Chondrocyte (in vitro differentiated cells): ENCODE data around the gene PALM. TPM values are rescaled to one million over a fixed set of nuclear protein-coding genes. Genes with fewer than 3 reads are reported as not detected.

ENCODE experiments used
- DNase-seq: peaks from one replicate; pipeline ENCODE4 v3.0.0; 2021; ENCODE audit warnings: mixed read lengths, low spot score
- H3K27ac Mint-ChIP-seq: one replicate; pipeline ENCODE4 v1.8.0; 2021; ENCODE audit warnings: mild to moderate bottlenecking, moderate library complexity, mixed read lengths; ENCODE audit not compliant: unreplicated experiment
- H3K27me3 Mint-ChIP-seq: 2 replicates; pipeline ENCODE4 v1.8.0; 2021; ENCODE audit warnings: low read depth, mixed read lengths
- H3K36me3 Mint-ChIP-seq: 2 replicates; pipeline ENCODE4 v1.8.0; 2021; ENCODE audit warnings: low read depth, mixed read lengths
- H3K4me1 Mint-ChIP-seq: 2 replicates; pipeline ENCODE4 v1.8.0; 2021; ENCODE audit warnings: low read depth, mild to moderate bottlenecking, mixed read lengths
- H3K4me3 Mint-ChIP-seq: one replicate; pipeline ENCODE4 v1.8.0; 2021; ENCODE audit warnings: mild to moderate bottlenecking, moderate library complexity, mixed read lengths; ENCODE audit not compliant: unreplicated experiment
- H3K9me3 Mint-ChIP-seq: 2 replicates; pipeline ENCODE4 v1.8.0; 2021; ENCODE audit warnings: low read depth, mixed read lengths
- total RNA-seq: library from RNA; stranded (reverse); gene quantifications from 3 replicates; pipeline ENCODE4 v1.2.1, GENCODE V29; 2021
- TF ChIP-seq, protein P1 (sequence below): fragments of 200-600 bp; sonication (generic); IDR thresholded peaks from 2 replicates; pipeline ENCODE4 v1.5.0; 2021; ENCODE audit warnings: antibody characterized with exemption, mild to moderate bottlenecking, moderate library complexity

The PALM gene
- total RNA-seq, 1 donor from 2014 or later = 182 TPM

GRCh38 chr19:674282-675151, 34.2 kb upstream of the PALM start:
- peaks cover 4% of the 10 kb centered on the region for H3K36me3 Mint-ChIP-seq
- H3K4me1 Mint-ChIP-seq = peaks cover 28% of the 10 kb centered on the region
- no peak overlapping the region for H3K4me3 Mint-ChIP-seq
- H3K9me3 Mint-ChIP-seq = no peaks in the 10 kb centered on the region
- H3K27ac Mint-ChIP-seq = no peak overlapping the region
- TF ChIP-seq, protein P1, sequence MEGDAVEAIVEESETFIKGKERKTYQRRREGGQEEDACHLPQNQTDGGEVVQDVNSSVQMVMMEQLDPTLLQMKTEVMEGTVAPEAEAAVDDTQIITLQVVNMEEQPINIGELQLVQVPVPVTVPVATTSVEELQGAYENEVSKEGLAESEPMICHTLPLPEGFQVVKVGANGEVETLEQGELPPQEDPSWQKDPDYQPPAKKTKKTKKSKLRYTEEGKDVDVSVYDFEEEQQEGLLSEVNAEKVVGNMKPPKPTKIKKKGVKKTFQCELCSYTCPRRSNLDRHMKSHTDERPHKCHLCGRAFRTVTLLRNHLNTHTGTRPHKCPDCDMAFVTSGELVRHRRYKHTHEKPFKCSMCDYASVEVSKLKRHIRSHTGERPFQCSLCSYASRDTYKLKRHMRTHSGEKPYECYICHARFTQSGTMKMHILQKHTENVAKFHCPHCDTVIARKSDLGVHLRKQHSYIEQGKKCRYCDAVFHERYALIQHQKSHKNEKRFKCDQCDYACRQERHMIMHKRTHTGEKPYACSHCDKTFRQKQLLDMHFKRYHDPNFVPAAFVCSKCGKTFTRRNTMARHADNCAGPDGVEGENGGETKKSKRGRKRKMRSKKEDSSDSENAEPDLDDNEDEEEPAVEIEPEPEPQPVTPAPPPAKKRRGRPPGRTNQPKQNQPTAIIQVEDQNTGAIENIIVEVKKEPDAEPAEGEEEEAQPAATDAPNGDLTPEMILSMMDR = no peak
- H3K27me3 Mint-ChIP-seq = no peaks in the 10 kb centered on the region
- DNase-seq = no peak

- Mint-ChIP-seq H3K9me3 (no peaks in the 10 kb centered on the region), H3K4me1 (peaks cover 32% of the 10 kb centered on the region), H3K4me3 (peak overlapping the region; percentile 64), H3K27me3 (no peaks in the 10 kb centered on the region), H3K27ac (peak overlapping the region; percentile 63), H3K36me3 (peaks cover 4% of the 10 kb centered on the region)
- peak; percentile 72 for DNase-seq
- TF ChIP-seq, protein P1 = no peak
Observed at GRCh38 chr19:676007-676338, 32.8 kb upstream of the PALM start.

DNA sequence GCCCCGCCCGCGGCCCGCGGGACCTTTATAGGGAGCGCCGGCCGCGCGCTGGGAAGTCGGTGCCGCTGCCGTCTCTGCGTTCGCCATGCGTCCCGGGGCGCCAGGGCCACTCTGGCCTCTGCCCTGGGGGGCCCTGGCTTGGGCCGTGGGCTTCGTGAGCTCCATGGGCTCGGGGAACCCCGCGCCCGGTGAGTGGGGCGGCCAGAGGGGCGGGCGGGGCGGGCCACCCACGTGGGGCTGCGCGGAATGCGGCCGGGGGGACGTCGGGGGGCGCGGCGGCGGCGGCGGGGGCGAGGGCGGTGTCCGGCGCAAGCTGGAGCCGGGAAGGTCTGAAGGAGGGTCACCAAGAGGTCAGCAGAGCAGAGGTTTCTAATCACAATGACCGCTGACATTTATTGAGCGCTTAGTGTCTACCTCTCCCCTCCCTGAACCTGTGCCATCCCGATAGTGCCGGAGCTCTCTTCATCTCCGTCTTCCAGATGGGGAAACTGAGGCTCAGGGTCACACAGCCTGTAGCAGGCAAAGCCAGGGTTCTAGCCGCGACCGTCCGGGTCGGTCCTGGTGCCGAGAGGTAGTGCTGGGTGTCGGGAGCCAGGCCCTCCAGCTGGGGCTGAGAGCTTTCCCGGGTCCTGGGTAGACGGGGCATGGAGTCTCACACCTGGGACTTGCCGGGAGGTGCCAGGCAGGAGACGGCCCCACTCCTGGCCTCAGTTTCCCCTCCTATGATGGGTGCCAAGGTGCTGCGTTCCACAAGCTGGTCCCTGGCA, 32.2 kb upstream of the PALM start, which contains the start of gene FSTL3:
FSTL3 (plus strand) TSS at position 54 of the 767 bp plus-strand sequence; CDS start at position 86, 32 bp downstream.
- Mint-ChIP-seq H3K36me3 (peaks cover 4% of the 10 kb centered on the region), H3K27me3 (no peaks in the 10 kb centered on the region), H3K9me3 (no peaks in the 10 kb centered on the region), H3K4me1 (peaks cover 32% of the 10 kb centered on the region), H3K27ac (peak within 1 kb of the TSS; percentile 95), H3K4me3 (peak within 1 kb of the TSS; percentile 75)
- TF ChIP-seq, protein P1 = no peak
- peak; percentile 86 for DNase-seq

- Mint-ChIP-seq H3K4me1 (peaks cover 32% of the 10 kb centered on the region), H3K27ac (peak overlapping the region; percentile 95), H3K27me3 (no peaks in the 10 kb centered on the region), H3K36me3 (peaks cover 4% of the 10 kb centered on the region), H3K4me3 (peak overlapping the region; percentile 75), H3K9me3 (no peaks in the 10 kb centered on the region)
- TF ChIP-seq, protein P1 = no peak
- peak; percentile 98 for DNase-seq
Observed at GRCh38 chr19:677201-677600, 31.5 kb upstream of the PALM start.
